Measurements from ENCODE around the gene AKNA. TPM values are rescaled to one million over a fixed set of nuclear protein-coding genes. Genes with fewer than 3 reads are reported as not detected.

The AKNA gene
- total RNA-seq, 1 donor from 2014 or later: 6.3 TPM

GRCh38 chr9:114412048-114412683 lies 24.4 kb upstream of the AKNA start:
- Histone ChIP-seq H3K36me3 (no peaks in the 10 kb centered on the region), H3K4me3 (no peak overlapping the region), H3K9me3 (replicated peaks) (no peaks in the 10 kb centered on the region), H3K27ac (replicated peaks) (no peak overlapping the region), H3K27me3 (ENCODE audit: low read depth) (peaks cover 10% of the 10 kb centered on the region), H3K4me1 (no peaks in the 10 kb centered on the region)
- DNase-seq: no peak
- intact Hi-C loops (cut with micrococcal nuclease): no loop called here
- TF ChIP-seq CTCF (IDR thresholded peaks at IDR 0.05; ENCODE audit: borderline replicate concordance): no peak

GRCh38 chr9:114411452-114411851 lies 23.7 kb upstream of the AKNA start:
- Histone ChIP-seq H3K36me3 (no peaks in the 10 kb centered on the region), H3K4me3 (no peak overlapping the region), H3K27ac (replicated peaks) (no peak overlapping the region), H3K9me3 (replicated peaks) (no peaks in the 10 kb centered on the region), H3K27me3 (ENCODE audit: low read depth) (peaks cover 14% of the 10 kb centered on the region), H3K4me1 (no peaks in the 10 kb centered on the region)
- intact Hi-C loops (cut with micrococcal nuclease): no loop called here
- no peak for TF ChIP-seq CTCF (IDR thresholded peaks at IDR 0.05; ENCODE audit: borderline replicate concordance)
- DNase-seq: no peak

GRCh38 chr9:114410910-114411309 lies 23.1 kb upstream of the AKNA start:
- Histone ChIP-seq H3K4me1 (no peaks in the 10 kb centered on the region), H3K27ac (replicated peaks) (no peak overlapping the region), H3K9me3 (replicated peaks) (no peaks in the 10 kb centered on the region), H3K36me3 (no peaks in the 10 kb centered on the region), H3K4me3 (no peak overlapping the region), H3K27me3 (ENCODE audit: low read depth) (peaks cover 20% of the 10 kb centered on the region)
- intact Hi-C loops (cut with micrococcal nuclease): no loop called here
- DNase-seq: no peak
- no peak for TF ChIP-seq CTCF (IDR thresholded peaks at IDR 0.05; ENCODE audit: borderline replicate concordance)

GRCh38 chr9:114409842-114410241 lies 22.1 kb upstream of the AKNA start:
- no peak for TF ChIP-seq CTCF (IDR thresholded peaks at IDR 0.05; ENCODE audit: borderline replicate concordance)
- H3K4me3 ChIP-seq: no peak overlapping the region

GRCh38 chr9:114409103-114409780 lies 21.5 kb upstream of the AKNA start:
- Histone ChIP-seq H3K4me3 (no peak overlapping the region), H3K27ac (replicated peaks) (no peak overlapping the region), H3K27me3 (ENCODE audit: low read depth) (peaks cover 22% of the 10 kb centered on the region), H3K36me3 (no peaks in the 10 kb centered on the region), H3K9me3 (replicated peaks) (no peaks in the 10 kb centered on the region), H3K4me1 (no peaks in the 10 kb centered on the region)
- intact Hi-C loops (cut with micrococcal nuclease): loop anchor here (5.0 kb wide), 2 partner anchors 243 to 603 kb away; no protein-coding TSS in a partner anchor
- TF ChIP-seq CTCF (IDR thresholded peaks at IDR 0.05; ENCODE audit: borderline replicate concordance): no peak
- DNase-seq: no peak

More at GRCh38 chr9:114409842-114410241, 22.1 kb upstream of the AKNA start:
- Histone ChIP-seq H3K9me3 (replicated peaks) (no peaks in the 10 kb centered on the region), H3K27ac (replicated peaks) (no peak overlapping the region), H3K36me3 (no peaks in the 10 kb centered on the region), H3K27me3 (ENCODE audit: low read depth) (peaks cover 22% of the 10 kb centered on the region), H3K4me1 (no peaks in the 10 kb centered on the region)
- intact Hi-C loops (cut with micrococcal nuclease): loop anchor here (5.0 kb wide), 2 partner anchors 242 to 602 kb away; no protein-coding TSS in a partner anchor
- DNase-seq: no peak
